PC-3 (cell line): ENCODE data around the gene ELP6. TPM values are rescaled to one million over a fixed set of nuclear protein-coding genes. Genes with fewer than 3 reads are reported as not detected.

Source experiments
- ATAC-seq: fragments of 200-7000 bp; cut with Tn5 transposase; 2 replicates; pipeline ENCODE4 v1.9.1; 2020; ENCODE audit warnings: mild to moderate bottlenecking, moderate library complexity
- BruUV-seq: library from RNA; stranded (reverse); fragments of 400-500 nt; replicated peaks from 2 replicates; lab custom pipeline; 2021; lab: Mats Ljungman, UMichigan
- CTCF ChIA-PET: fragments of 300-600 bp; sonication (Branson Sonifier 250); formaldehyde crosslinking; loops from one replicate; lab custom pipeline; 2022; ENCODE audit warnings: antibody characterized with exemption; lab: Charles Lee
- POLR2A ChIA-PET: fragments of 300-600 bp; sonication (Branson Sonifier 250); formaldehyde crosslinking; loops from one replicate; lab custom pipeline; 2022; ENCODE audit warnings: antibody characterized with exemption; ENCODE audit not compliant: unreplicated experiment; lab: Charles Lee
- DNase-seq: peaks from one replicate; pipeline ENCODE4 v3.0.0-alpha.2; 2015
- H2AFZ ChIP-seq: fragments of 300-600 bp; sonication (generic); 2 replicates; pipeline ENCODE4 v1.6.0; 2016; ENCODE audit warnings: antibody characterized with exemption, low read length
- H3F3A ChIP-seq: fragments of 300-600 bp; sonication (generic); one replicate; pipeline ENCODE4 v1.6.0; 2017; ENCODE audit warnings: antibody characterized with exemption, low read length, control low read depth, mild to moderate bottlenecking; ENCODE audit not compliant: unreplicated experiment
- H3K27ac ChIP-seq: fragments of 300-600 bp; sonication (generic); 2 replicates; pipeline ENCODE4 v1.5.1; 2016; ENCODE audit warnings: mild to moderate bottlenecking, low read length
- H3K27me3 ChIP-seq: fragments of 300-600 bp; sonication (generic); 2 replicates; pipeline ENCODE4 v1.6.1; 2016; ENCODE audit warnings: low read length, mixed read lengths
- H3K36me3 ChIP-seq: fragments of 300-600 bp; sonication (generic); 2 replicates; pipeline ENCODE4 v1.6.1; 2016; ENCODE audit warnings: low read depth, mixed run types, low read length, mixed read lengths
- H3K4me1 ChIP-seq: fragments of 300-600 bp; sonication (generic); 2 replicates; pipeline ENCODE4 v1.5.1; 2016; ENCODE audit warnings: low read length; ENCODE audit not compliant: insufficient read depth
- H3K4me2 ChIP-seq: fragments of 300-600 bp; sonication (generic); 2 replicates; pipeline ENCODE4 v1.6.0; 2016; ENCODE audit warnings: low read length
- H3K4me3 ChIP-seq: fragments of 300-600 bp; sonication (generic); 2 replicates; pipeline ENCODE4 v1.5.1; 2016; ENCODE audit warnings: mild to moderate bottlenecking, low read length, mixed read lengths
- H3K79me2 ChIP-seq: fragments of 300-600 bp; sonication (generic); 2 replicates; pipeline ENCODE4 v1.6.1; 2017; ENCODE audit warnings: low read length, mixed read lengths
- H3K9ac ChIP-seq: fragments of 300-600 bp; sonication (generic); 2 replicates; pipeline ENCODE4 v1.6.0; 2016; ENCODE audit warnings: mild to moderate bottlenecking, low read length
- H3K9me2 ChIP-seq: fragments of 300-600 bp; sonication (generic); replicated peaks from 2 replicates; pipeline ENCODE4 v1.6.1; 2016; ENCODE audit warnings: mixed run types, low read length, mixed read lengths
- H3K9me3 ChIP-seq: fragments of 300-600 bp; sonication (generic); 2 replicates; pipeline ENCODE4 v1.6.1; 2016; ENCODE audit warnings: low read length, mixed read lengths
- H4K20me1 ChIP-seq: fragments of 300-600 bp; sonication (generic); 2 replicates; pipeline ENCODE4 v1.6.1; 2016; ENCODE audit warnings: low read length, mixed read lengths
- CTCF ChIP-seq: fragments of 300-600 bp; sonication (generic); conservative IDR thresholded peaks from 2 replicates; pipeline ENCODE4 v1.5.1; 2017; ENCODE audit warnings: antibody characterized with exemption, low read depth, mild to moderate bottlenecking, low read length
- EZH2 ChIP-seq: fragments of 300-600 bp; sonication (generic); IDR thresholded peaks from one replicate; pipeline ENCODE4 v1.6.1; 2017; ENCODE audit warnings: antibody characterized with exemption, mild to moderate bottlenecking, low read length; ENCODE audit not compliant: unreplicated experiment
- EZH2phosphoT487 ChIP-seq: fragments of 300-600 bp; sonication (generic); IDR thresholded peaks from 2 replicates; pipeline ENCODE4 v1.6.1; 2018; ENCODE audit warnings: mild to moderate bottlenecking, antibody characterized with exemption, low read length, borderline replicate concordance
- intact Hi-C: fragments of 100-400 bp; cut with micrococcal nuclease; formaldehyde crosslinking; loops from 2 replicates; pipeline ENCODE4 v1.9.0; 2023
- total RNA-seq: library from RNA; depleted of rRNA; stranded (reverse); fragments of >200 nt; gene quantifications from 2 replicates; pipeline ENCODE4 v1.2.3, GENCODE V29; 2014

ELP6 gene
- total RNA-seq, 1 experiment from 2014 or later, result 64.5 TPM

GRCh38 chr3:47475570-47476329 lies 37.8 kb downstream of the ELP6 start, which contains the start of gene SCAP:
Gene SCAP, minus strand, starts transcription at chr3:47475941. Its CDS starts 32,948 bp downstream, at chr3:47442993.
- CTCF ChIA-PET, result interaction anchor here (0.8 to 1.1 kb wide), 3 partner anchors 36 to 55 kb away, joined by 3 to 4 read pairs (median 4); no protein-coding TSS in a partner anchor
- ATAC-seq, result peak; percentile 83
- DNase-seq, result peak; percentile 91
- Histone ChIP-seq H3K27ac (peak within 1 kb of the TSS; percentile 46), H3K4me3 (peak within 1 kb of the TSS; percentile 88), H3K9me3 (no peaks in the 10 kb centered on the region), H3K9ac (peak within 1 kb of the TSS; percentile 78), H4K20me1 (peaks cover 9% of the 10 kb centered on the region; the same call in 1 of the 2 replicates), H3K4me2 (peak within 1 kb of the TSS; percentile 93), H2AFZ (peak within 1 kb of the TSS; percentile 96), H3K9me2 (no peaks in the 10 kb centered on the region), H3K27me3 (no peaks in the 10 kb centered on the region), H3K4me1 (peaks cover 8% of the 10 kb centered on the region), H3F3A (no peaks in the 10 kb centered on the region), H3K79me2 (peaks cover 45% of the 10 kb centered on the region), H3K36me3 (no peaks in the 10 kb centered on the region)
- POLR2A ChIA-PET, result interaction anchor here (0.6 kb wide), 2 partner anchors 340 to 762 kb away, joined by 3 to 20 read pairs; no protein-coding TSS in a partner anchor
- intact Hi-C loops, result loop anchor here (1.0 to 2.0 kb wide), 2 partner anchors 33 to 54 kb away; no protein-coding TSS in a partner anchor
- no TSS peak for BruUV-seq
- no peak for TF ChIP-seq EZH2
- no peak for TF ChIP-seq EZH2phosphoT487
- peak; percentile 82 for TF ChIP-seq CTCF

- Histone ChIP-seq H3K9me3 (no peaks in the 10 kb centered on the region), H3K4me1 (peaks cover 8% of the 10 kb centered on the region), H3K4me3 (peak overlapping the region; percentile 88), H3K9me2 (no peaks in the 10 kb centered on the region), H2AFZ (peak overlapping the region; percentile 96), H3K36me3 (no peaks in the 10 kb centered on the region), H3K9ac (peak overlapping the region; percentile 78), H4K20me1 (peaks cover 9% of the 10 kb centered on the region; the same call in 1 of the 2 replicates), H3K27ac (peak overlapping the region; percentile 46), H3K4me2 (peak overlapping the region; percentile 93), H3K27me3 (no peaks in the 10 kb centered on the region), H3K79me2 (peaks cover 52% of the 10 kb centered on the region), H3F3A (no peaks in the 10 kb centered on the region)
- POLR2A ChIA-PET, result interaction anchor here (0.6 kb wide), 1 partner anchor 762 kb away, joined by 3 read pairs; no protein-coding TSS in a partner anchor
- intact Hi-C loops, result loop anchor here (2.0 kb wide), 1 partner anchor 32 kb away; no protein-coding TSS in a partner anchor
- ATAC-seq (peak; percentile 29), DNase-seq (peak; percentile 51)
- BruUV-seq, result TSS peak; percentile 53
- TF ChIP-seq EZH2 (no peak), EZH2phosphoT487 (no peak), CTCF (no peak)
- CTCF ChIA-PET, result interaction anchor here (0.8 to 1.1 kb wide), 3 partner anchors 35 to 54 kb away, joined by 3 to 4 read pairs (median 4); no protein-coding TSS in a partner anchor
These were observed 38.4 kb downstream of the ELP6 start for GRCh38 chr3:47475029-47475569.
